ENCODE results near the gene WWOX.

DNA sequence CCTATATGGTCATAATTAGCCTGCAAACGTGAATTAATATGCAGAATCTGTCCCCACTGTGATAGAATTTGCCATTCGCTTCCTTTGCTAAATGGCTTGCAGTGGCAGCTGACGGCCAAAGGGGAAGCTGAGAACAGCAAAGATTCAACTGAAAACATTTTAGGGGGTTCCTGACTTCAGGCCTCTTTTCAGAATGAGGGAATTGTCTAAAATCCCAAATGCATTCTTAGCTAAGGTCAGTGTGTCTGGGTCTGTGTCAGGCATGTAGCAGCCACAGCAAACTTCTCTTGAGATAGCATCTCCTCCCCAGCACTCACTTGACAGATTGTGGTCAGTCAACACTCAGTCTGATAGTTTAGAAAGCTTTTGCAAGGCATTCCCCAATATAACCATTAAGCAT is 701.1 kb downstream of the WWOX start:
- TF ChIP-seq POLR2A (IDR thresholded peaks at IDR 0.05; ENCODE audit: low read length) (no peak), GATA1 (IDR thresholded peaks at IDR 0.05; ENCODE audit: low read depth, low read length) (no peak)
